HG02885 (cell line): Measurements from ENCODE around the gene GPR153.
"Not testable (repeated sequence)": the region's sequence is repeated elsewhere in the genome, so short reads cannot be mapped to it uniquely, and the experiment has no call there.

ENCODE experiments used
- ATAC-seq: cut with Tn5 transposase; IDR thresholded peaks from one replicate; pipeline ENCODE4 v1.9.1; 2021; ENCODE audit warnings: mild to moderate bottlenecking; ENCODE audit not compliant: unreplicated experiment, poor library complexity

GPR153 gene

GRCh38 chr1:6239950-6240768 is 20.7 kb downstream of the GPR153 start:
- no peak for ATAC-seq

- no peak for ATAC-seq
Observed at GRCh38 chr1:6239213-6239752, 21.6 kb downstream of the GPR153 start.

- no peak for ATAC-seq
Observed at GRCh38 chr1:6237093-6237492, 23.8 kb downstream of the GPR153 start.

DNA sequence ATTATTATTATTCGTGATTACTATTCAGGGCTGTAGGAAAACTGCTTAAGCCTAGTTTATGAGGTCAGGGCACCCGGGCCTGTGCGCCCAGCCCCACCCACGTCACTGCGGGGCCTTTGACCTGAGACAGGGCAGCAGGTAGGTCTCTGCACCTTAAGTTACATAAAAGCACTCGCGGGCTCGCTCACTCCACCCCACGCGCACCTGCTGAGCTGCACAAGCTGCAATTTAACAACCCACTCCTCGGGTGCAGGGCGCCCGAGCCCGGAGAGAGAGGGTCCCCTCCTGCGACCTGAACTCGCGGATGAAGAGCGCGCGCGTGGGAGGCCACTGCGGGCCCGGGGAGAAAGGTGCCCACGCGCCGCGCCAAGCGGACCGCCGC is 25.6 kb downstream of the GPR153 start:
- ATAC-seq: no peak

DNA sequence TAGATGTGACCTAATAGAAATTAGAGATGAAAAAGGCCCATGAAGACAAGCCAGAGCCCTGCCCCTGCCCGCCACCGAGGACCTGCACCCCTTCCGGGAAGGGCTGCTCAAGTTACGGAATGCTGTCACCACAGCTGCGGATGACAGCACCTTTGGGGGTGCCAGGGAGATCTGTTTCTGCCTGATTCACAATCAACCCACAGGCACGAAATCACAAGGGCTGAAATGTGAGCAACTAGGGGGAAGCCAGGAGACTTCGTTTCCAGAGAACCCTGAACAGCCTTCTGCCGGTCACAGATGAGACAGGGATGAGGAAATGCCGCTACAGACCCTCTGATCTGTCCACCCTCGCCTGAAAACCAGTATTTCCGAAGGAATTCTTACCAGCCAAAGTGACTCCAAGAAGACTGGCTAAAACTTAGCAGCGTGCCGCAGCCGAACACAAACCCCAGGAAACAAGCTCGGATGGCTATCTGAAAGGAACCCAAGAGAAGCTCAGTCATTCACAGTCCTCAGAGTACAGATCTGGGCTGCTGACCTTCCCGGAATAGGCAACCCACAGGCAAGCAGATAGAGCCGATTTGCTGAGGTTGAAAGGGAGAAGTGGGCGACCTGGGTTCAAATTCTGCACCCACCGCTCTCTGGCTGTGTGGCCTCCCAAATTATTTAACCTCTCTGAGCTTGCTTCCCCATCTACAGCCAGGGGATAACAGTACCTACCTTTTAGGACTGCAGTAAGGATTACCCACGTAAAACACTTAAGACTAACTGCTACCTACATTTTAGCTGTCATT is 26.2 kb downstream of the GPR153 start:
- ATAC-seq: no peak

- no peak for ATAC-seq
Observed at GRCh38 chr1:6233376-6233775, 27.5 kb downstream of the GPR153 start.

GRCh38 chr1:6225651-6226050 is 35.2 kb downstream of the GPR153 start:
- no peak for ATAC-seq

GRCh38 chr1:6224718-6225117 is 36.2 kb downstream of the GPR153 start:
- no peak for ATAC-seq

GRCh38 chr1:6223617-6224016 is 37.3 kb downstream of the GPR153 start:
- no peak for ATAC-seq

GRCh38 chr1:6222636-6223035 is 38.3 kb downstream of the GPR153 start:
- ATAC-seq: no peak

DNA sequence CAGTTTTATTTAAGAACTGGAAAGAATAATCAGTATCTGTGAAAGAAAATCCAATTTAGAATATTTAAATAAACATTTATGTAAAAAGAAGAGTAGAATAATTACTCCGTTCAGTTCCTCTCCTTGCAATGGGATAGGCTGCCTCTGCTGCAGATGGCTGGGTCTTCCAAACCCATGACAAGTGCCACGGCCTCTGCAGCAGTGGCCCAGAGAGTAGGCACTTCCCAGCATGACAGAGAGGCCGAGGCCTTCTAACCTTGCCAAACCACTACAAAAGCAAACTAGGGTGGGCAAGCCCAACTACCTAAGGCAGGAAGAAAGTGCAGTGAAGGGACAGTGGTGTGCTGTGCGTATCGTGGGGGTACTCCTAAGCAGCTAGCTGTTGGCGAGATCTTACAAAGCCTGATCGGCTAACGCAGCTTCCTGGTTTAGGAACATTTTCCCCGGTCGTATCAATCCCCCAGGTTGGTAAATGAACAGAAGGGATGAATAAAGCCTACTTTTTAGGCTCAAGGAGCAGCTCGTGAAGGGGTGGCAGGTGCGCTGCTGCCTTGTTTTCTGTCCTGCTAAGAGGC is 39.6 kb downstream of the GPR153 start:
- no peak for ATAC-seq

GRCh38 chr1:6220236-6220635 is 40.7 kb downstream of the GPR153 start:
- ATAC-seq: no peak

DNA sequence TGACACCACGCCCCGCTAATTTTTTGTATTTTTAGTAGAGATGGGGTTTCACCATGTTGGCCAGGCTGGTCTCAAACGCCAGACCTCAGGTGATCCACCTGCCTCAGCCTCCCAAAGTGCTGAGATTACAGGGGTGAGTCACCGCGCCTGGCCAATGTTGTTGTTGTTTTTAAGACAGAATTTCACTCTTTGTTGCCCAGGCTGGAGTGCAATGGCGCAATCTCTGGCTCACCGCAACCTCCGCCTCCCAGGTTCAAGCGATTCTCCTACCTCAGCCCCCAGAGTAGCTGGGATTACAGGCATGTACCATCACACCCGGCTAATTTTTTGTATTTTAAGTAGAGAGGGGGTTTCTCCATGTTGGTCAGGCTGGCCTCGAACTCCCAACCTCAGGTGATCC is 41.3 kb downstream of the GPR153 start:
- ATAC-seq: not testable (repeated sequence)

DNA sequence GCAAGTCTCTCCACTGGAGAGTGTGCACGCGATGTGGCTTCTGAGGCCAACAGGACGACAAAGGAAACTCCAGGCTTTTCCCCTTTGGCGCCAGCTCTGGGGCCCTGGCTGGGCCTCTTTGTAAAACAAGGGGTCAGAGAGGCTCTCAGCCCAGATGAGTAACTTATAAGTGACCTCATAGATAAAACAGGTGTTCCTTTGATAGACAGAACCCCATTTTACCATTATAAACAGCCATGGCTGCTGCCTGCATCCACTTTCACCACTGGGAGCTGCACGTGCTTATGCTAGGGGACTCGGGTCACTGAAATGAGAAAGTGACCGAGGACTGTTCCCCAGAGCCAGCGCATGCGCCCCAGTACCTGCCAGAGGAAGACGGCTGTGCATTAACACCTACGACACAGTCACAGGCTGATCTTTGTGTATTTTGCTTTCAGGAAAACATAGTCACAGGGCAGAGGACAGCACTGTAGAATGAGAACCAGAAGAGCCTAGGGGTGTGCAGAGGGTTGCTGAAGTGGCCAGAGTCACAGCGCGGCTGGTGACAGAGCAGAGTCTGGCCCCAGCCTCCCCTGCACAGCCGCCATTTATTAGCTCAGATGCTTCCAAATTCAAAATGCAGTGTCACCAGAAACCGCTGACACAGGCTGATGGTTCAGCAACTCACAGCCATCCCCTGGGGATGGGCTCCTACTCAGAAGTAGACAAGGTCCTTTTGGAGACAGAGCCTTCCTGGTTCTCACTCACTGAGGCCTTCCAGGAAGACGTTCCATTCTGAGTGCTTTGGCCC is 42.3 kb downstream of the GPR153 start:
- no peak for ATAC-seq

DNA sequence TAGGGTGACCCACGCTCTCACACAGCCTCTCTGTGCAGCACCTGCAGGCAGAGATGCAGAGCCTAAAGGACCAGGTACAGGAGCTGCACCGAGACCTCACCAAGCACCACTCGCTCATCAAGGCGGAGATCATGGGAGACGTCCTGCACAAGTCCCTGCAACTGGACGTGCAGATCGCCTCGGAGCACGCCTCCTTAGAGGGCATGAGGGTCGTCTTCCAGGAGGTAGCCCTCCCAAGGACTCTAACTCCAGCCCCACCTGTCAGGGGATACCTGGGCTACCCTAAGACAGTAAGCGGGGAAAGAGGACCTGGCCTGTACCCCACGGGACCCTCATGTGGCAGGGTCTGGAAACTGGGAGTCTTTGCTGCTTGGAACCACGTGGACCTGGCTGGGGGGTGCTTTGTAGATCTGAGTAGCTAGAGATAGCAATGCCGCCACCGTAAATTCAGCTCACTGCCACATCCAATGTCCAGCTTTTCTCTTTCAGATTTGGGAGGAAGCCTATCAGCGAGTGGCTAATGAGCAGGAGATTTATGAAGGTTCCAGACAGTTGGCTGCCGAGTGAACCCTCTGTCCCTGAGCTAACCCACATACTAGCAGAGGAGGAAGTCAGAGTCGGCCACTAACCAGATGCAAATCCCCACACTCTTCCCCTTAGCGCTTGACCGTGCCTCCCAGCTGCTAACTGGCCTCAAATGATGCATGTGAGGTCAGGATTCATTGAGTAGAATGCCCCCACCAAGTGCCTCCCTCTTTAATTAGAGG is 48.5 kb downstream of the GPR153 start:
- no peak for ATAC-seq

DNA sequence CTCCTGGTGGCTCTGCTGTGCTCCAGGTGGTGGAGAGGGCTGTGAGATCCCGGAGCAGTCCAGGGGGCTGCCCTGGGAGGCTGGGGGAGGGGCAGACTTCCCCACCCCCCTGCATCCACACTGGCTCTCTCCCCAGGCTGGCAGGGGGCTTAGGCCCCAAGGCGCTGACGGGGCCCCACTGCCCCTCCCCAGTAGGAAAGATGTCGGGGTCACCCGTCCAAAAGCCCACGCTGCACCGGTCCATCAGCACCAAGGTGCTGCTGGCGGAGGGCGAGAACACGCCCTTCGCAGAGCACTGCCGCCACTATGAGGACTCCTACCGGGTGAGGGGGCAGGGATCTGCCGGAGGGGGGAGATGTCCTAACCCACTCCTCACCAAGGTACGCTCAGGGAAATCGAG is 49.2 kb downstream of the GPR153 start:
- no peak for ATAC-seq

- ATAC-seq: no peak
Observed at GRCh38 chr1:6210591-6211355, 50.1 kb downstream of the GPR153 start.

DNA sequence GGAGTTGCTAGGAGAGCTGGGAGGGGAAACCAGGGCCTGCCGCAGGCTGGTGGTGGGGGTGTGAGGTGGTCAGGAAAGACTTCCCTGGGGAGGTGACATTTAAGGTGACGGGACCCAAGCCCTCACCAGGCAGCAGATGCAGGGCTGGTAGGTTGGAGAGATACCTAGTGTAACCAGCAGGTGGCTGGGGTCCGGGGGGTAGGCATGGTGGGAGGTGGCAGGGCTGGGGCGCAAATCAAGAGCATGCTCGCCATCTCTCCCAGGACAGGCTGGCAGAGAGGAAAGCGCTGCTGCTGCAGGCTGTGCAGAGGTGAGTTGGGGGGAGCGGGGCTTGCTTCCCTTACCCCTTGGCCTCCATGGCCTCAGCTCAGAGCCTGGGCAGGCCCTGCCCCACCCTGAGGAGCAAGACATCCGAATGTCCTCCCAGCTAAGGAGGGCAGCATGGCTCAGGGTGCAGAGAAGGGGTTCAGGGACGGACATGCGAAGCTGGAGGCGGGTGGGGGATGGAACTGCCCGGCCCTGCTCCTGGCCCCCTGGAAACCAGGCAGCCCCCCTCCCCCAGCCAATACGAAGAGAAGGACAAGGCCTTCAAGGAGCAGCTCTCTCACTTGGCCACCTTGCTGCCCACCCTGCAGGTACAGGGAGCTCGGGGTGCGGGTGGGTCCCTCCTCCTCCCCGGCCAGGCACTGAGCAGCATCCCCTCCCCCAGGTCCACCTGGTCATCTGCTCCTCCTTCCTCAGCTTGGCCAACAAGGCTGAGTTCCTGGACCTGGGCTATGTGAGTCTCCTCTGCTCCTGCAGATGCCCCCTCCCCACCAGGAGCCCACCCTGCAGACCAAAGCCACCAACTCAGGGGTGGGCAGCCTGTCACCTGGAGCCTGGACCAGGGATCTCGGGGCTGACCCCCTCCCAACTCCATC is 51.0 kb downstream of the GPR153 start:
- ATAC-seq: no peak
